Germinal center (tissue), 1 donor: ENCODE measurements around the gene GLYATL2.

Experiments used
- DNase-seq: peaks from one replicate; pipeline ENCODE4 v3.0.0; 2012; ENCODE audit warnings: mixed read lengths, low spot score

Gene GLYATL2, protein sequence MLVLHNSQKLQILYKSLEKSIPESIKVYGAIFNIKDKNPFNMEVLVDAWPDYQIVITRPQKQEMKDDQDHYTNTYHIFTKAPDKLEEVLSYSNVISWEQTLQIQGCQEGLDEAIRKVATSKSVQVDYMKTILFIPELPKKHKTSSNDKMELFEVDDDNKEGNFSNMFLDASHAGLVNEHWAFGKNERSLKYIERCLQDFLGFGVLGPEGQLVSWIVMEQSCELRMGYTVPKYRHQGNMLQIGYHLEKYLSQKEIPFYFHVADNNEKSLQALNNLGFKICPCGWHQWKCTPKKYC

DNA sequence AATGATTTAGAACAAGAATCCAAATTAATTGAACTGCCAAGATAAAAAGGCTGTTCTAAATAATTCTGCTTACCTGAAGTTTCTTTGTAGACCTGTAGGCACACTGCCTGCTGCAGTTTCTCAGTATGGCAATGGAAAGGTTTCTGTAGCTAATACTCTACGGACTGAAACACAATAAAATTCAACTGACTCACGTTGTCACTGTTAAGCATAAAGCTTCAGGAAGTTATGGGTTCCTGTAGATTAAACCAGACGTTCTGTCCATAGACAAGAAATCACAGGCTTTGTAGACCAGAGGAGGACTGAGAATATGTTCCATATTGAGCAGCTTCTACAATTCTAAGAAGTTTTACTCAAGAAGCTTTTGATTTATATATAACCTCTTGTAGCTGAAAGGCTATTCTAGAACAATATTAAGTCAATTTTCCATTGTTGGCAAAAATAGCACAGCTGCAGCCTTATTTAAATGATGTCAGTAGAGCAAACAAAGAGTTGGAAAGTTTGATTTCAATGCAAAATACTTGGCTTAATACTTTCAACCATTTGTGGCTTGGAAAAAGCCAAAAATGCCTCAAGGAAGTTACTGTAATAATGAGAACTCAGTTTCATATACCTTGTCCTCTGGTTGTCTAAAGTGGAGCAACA, at the start of gene GLYATL2:
GLYATL2 (minus strand) TSS at position 344 of the 645 bp plus-strand sequence. CDS start 5,092 bp downstream, outside the sequence.
- no peak for DNase-seq

DNA sequence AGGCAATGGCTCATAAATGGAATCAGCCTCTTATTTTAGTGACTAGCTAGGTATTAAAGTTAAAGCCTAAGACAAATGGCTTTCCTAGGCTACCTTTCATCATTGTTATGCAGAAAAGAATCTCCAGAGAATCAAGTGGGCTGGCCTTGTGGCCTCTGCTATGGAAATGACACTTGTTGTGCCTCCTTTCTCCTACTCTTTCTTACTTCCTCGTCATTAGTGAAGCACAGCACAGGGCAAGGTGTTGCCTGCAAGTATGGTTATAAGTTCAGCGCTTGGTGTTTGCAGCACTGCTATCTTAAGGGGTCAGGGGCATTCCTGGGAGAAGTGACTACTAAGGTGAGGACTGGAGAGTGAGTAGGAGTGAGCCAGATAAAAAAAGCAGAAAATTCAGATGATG, 49.4 kb upstream of the GLYATL2 start:
- DNase-seq: no peak

DNA sequence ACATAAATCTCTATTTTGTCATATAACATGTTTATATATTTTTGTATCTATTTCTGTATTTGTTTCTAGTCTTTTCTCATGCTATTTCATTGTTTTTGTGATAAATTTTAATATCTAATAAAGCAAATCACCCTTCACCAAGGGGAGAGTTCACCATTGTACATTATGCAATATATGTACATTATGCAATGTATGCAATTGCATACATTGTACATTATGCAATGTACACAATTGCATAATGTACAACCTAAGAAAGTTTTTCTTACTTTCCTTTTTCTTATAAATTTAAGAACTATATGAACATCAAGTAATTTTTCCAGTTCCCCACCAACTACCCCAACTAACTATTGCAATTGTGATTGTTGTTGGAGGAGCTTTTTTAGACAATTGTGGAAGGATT, 44.1 kb upstream of the GLYATL2 start:
- no peak for DNase-seq

DNA sequence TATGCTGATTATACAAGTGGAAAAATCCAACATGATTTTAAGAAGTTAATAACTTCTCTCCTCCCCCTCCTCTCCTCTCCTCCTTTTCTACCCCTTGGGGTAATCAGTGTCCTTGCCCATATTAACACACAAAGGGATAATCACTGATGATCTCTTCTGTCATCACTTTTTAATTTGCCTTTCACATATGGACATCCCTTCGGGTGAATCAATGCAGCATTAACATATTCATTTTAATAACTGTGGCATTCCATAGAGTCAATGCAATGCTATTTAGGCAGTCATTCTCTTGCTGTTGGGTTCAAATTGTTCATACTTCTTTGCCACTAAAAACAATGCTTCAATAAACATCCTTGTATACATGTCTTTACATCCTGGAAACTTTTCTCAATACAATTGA, 42.9 kb upstream of the GLYATL2 start:
- DNase-seq: no peak

DNA sequence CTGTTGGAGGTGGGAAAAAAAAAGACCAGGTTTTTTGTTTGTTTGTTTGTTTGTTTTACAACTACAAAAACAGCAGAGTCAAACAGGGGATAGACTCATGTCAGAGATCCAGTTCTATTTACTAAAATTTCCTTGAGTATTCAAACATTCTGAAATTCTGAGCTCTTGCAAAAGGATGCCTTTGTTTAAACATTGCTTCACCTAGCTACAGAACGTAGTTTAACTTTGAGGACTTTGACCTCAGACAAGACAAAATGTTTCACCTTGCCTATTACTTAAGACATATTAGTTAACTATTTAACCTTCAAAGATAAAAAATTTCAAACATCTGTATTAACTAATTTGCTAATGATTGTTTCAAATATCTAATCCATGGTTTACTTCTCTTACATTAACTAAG, 36.1 kb upstream of the GLYATL2 start:
- no peak for DNase-seq

DNA sequence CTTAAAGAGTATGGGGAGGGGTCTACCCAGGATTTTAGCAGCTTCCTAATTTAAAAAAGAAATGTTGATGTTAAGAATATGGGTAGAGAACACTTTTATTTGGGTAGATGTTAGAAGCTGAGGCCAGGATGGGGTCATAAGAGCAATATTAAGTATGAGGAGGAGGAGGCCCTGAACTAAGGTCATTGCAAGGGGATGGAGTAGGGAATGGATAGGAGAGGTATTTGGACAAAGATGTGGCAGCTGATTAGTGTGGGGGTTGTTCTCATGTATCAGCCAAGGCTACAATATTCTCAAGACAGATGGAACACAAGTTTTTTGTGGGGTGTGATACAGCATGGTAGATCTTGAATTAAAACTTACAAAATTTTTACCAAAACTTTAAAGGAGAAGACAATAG, 35.7 kb upstream of the GLYATL2 start:
- DNase-seq: no peak

DNA sequence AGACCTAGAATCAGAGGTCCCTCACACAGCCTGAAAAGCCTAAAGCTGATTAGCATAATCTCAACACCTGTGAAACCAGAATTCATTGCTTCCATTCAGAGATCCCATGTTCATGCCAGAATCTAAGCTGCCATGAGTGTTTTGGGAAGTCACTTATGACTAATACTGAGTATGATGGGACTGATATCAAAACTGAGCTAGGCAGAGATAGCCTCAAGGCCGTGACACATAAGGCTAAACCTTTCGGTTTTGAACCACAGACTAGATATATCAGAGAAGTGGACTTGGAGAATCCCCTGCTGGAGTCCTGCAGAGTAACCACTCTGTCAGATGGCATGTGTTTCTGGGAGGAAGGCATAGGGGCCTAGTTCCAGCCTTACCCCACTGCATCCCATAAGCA, 23.1 kb upstream of the GLYATL2 start:
- no peak for DNase-seq

DNA sequence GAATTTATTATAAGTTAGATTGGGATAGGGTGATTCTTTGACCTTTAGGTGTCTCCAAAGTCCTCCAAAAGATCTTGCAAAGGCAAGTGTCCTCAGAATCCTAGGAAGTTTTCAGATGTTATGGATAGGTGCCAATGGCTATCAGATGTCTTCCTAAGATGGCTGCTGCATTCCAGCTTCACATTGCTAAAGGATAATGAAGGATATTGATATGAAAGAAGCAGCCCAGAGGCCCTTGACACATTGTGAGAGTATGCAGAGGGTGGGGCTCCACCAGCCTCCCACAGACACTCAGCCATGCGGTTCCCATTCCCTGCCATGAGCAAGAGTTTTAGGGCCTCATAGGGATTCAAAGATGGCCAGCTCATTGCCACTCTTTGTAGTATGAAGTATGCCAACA, 22.3 kb upstream of the GLYATL2 start:
- no peak for DNase-seq

DNA sequence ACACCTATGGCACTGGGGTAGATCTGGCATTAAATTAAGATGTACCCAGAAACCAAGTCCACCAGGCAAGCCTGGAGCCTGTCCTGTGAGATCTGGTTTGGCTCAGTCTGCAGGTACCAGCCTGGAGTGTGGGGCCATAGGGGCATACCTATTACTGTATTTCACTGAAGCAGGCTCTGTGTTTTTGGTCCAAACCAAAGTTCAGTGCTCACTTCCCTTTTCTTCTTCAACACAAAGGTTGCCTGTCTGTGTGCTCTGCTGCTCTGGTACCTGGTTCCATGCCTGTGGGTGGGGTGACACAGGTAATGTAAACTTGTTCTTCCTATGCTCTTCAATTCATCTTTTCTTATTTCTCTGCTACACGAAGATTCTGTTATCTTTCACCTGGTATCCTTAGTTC, 19.8 kb upstream of the GLYATL2 start:
- DNase-seq: no peak

DNA sequence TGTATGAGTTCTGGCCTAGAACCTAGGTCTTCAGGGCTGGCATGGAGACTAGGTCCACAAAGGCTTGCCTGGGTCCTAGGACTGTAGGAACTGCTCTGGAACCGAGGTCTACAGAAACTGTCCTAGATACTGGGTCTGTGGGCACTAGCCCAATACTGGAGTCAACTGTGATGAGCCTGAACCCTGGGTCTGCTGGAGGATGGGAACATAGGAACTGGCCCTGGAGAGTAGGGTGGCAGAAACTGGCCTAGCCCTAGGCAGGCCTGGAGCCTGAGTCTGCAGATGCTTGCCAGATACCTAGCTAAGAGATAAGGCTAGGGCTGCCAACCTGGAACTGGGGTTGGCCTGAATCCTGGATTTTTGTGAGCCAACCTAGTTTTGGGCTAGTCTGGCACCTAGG, 19.2 kb upstream of the GLYATL2 start:
- no peak for DNase-seq

DNA sequence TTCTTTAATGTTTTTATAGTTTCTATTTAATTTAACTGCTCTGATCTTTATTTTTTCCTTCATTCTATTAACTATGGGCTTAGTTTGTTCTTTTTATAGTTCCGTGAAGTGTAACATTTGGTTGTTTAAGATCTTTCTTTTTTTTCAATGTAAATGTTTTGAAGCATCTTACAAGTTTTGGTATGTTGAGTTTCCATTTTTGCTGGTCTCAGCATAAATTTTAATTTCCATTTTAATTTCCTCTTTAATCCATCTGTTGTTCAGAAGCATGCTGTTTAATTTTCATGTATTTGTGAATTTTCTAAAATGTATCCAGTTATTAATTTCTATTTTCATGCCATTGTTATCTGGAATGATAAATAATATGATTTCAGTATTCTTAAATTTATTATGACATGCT, 17.0 kb upstream of the GLYATL2 start:
- DNase-seq: no peak

DNA sequence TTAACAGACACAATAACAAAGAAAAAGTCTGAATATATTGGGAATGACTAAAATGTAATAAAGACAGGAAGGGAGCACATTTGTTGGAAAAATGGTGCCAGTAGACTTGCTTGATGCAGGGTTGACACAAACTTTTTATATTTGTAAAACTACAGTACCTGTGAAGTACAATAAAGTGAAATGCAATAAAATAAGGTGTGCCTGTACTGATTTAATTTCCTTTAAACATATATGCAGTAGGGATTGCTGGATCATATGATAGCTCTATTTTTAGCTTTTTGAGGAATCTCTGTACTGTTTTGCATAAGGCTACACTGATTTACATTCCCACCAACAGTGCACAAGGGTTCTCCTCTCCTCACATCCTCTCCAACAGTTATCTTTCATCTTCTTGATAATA, 12.3 kb upstream of the GLYATL2 start:
- no peak for DNase-seq

DNA sequence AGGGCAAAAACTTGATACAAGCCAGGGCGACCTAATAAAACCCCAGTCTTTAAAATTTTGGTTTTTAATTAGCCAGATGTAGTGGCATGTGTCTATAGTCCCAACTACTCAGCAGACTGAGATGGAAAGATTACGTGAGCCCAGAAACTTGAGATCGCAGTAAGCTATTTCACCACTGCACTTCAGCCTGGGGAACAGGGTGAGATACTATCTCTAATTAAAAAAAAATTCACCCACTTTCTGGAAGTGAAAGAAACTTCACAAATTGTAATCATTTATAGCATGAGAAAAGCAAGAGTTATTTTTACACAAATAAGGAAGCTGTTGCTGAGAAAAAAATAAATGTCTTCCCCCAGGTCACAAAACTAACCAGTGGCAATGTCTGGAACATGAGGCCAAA, 882 bp upstream of the GLYATL2 start:
- no peak for DNase-seq

DNA sequence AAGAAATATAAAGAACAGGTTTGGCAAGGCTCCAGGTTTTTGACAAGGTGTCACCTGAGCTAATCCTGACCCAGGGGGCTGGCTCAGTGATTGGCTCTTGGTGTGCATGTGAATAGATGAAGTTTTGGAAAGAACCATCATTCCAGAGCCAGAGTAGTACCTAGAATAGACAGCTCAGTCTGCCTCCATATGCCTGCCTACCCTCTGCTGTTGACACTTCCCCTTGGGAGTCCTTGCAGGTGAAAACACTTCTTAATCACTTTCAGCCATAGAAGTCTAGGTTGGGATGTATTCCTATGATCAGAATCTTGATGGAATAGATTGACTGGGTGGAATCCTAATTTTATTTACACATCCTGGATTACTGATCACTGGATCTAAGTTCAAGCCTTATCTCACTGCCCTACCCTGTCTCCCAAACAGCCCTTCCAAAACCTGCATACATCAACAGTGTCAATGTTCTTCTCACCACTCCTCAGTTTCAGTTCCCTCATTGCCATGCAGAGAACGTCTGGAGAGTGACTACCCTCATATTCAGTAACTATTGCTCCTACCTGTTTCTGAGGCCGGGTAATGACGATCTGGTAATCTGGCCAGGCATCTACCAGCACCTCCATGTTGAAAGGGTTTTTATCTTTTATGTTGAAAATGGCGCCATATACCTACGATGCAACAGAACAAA, 6.7 kb downstream of the GLYATL2 start:
- DNase-seq: no peak

DNA sequence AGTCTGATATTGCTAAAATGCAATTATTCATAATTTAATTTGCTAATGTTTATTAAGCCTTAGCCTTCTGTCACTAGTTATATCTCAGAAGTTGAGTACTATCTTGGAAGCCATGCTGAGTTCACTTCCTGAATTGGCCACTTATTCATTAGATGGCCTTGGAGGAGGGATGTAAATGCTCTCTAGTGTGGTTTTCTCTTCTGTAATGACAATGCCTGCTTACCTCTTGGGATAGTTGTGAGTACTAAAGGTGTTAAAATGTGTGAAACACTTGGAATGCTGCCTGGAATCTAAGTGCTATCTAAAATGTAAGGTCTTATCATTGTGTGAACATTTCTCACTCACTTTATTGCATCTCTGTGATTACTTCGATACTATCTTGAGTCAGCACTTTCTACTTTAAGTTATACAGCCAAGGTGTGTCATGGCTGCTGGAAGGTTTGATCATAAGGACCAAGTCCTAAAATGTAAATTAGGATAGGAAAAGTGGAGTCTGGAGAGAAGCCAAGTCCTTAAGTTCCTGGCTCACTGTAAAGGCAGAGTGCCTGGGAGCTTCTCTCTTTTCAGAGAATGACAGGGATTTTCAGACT, 12.4 kb downstream of the GLYATL2 start:
- no peak for DNase-seq

DNA sequence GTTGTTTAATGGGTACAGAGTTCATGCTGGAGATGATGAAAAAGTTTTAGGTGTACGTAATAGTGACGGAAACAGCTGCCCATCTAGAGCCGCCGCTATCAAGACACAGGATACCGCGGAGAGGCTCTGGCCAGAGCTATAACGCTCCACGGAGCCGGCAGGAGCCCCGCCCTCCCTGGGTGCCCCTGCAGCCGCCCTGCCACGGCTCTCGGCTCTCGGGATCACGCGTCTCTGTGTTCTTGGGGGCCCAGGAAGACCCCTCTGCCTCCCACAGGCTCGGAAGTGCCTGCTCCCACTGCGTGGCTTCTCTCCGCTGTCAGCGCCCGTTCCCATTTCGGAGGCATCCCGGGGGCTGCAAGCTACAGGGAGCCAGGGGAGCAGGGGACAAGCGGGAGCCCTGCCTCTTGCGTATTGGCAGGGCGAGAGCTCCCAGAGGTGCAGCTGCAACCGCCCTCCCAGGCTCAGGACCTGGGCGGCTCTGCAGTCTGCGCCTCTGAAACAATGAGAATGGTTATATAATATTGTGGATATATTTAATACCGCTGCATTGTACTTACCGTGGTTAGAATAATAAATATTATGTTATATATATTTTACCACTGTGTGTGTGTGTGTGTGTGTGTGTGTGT, 13.7 kb downstream of the GLYATL2 start:
- no peak for DNase-seq

DNA sequence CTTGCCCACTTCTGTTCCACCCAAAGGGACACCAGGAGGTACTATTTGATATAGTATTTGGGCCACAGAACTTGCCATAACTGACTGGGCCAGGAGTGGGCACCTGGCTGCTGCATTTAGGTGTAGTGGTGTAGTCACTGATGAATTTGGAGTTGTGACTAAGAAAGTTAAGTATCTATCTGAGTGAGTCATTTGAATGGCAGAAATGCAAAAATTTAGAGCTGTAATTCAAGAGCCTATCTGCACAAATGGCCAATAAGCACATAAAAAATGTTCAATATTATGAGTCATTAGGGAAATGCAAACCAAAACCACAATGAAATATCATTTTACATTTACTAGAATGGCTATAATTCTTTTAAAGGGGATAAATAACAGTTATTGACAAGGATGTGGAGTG, 14.7 kb downstream of the GLYATL2 start:
- no peak for DNase-seq

DNA sequence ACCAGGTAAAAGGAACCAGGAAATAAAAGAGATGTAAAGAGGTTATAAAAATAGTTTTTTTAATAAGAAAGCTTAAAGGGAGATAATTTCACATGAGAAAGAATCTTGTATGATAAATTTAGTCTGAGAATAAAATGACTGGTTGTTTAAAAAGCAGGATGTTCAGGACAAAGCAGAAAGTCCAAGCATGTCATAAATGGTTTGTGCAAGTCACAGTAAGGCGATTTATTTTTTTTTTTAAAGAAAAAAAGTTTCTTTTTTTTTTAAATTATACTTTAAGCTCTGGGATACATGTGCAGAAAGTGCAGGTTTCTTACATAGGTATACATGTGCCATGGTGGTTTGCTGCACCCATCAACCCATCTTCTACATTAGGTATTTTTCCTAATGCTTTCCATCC, 30.8 kb downstream of the GLYATL2 start:
- no peak for DNase-seq

DNA sequence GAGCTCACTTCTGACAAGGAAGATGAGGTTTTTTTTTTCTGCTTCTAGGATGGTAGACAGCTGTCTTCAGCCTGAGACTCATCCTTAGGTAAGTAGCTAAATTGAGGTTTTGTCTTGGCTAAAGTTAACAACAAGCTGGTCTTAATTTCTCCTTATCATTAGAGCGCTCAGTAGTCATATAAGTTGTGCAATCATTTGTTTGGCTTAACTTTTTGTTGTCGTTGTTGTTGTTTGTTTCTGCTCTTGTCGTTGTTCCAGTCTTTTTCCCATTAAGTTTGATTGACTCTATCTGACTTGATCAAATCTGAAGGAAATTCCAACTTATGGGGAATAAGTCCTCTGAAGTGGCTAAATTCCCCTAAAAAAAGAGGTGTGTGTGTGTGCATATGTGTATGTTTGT, 33.0 kb downstream of the GLYATL2 start:
- no peak for DNase-seq

DNA sequence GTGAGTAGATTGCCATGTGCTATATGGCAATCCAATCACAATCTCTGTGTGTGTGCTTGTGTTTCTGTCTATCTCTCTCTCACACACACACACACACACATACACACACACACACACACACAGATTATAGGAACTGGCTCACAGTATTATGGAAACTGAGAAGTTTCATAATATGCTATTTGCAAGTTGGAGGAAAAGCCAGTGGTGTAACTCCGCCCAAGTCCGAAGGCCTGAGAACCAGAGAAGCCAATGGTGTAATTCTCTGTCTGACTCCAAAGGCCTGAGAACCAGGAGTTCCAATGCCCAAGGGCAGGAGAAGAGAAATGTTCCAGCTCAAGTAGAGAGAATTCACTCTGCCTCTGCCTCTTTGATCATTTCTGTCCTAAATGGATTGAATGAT, 37.2 kb downstream of the GLYATL2 start:
- no peak for DNase-seq

DNA sequence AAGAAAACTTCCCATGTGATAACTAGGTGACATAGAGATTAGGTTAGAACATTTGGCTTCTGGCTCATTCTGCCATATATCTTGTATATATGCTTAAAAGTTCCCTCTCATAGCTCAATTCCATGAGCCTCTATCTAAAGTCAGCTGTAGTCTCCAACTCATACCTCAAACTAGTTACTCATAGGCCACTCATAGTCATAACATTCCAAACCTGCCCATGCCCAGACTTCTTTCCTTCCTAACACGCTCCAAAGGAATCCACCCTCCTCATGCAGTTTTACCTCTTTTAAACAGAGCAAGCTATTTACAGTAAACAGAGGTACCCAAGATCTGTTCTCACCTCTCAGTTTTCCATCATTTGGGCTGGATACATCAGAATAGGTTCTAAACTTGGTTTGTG, 39.4 kb downstream of the GLYATL2 start:
- no peak for DNase-seq

DNA sequence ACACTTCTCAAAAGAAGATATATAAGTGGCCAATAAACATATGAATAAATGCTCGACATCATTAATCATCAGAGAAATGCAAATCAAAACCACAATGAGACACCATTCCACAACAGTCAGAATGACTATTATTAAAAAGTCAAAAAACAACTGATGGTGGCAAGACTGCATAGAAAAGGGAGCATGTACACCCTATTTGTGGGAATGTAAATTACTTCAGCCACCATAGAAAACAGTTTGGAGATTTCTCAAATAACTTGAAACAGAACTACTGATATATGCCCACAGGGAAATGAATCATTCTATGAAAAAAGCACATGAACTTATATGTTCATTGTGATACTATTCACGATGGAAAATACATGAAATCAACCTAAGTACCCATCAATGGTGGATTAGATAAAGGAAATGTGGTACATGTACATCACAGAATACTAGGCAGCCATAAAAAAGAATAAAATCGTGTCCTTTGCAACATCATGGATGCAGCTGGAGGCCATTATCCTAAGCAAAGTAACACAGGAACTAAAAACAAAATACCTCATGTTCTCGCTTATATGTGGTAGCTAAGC, 42.4 kb downstream of the GLYATL2 start:
- no peak for DNase-seq
